HG02678 (cell line): ENCODE data around the gene CEP78.
A peak's percentile ranks its signal among the peaks of the same experiment; 100 is the strongest.

Source experiments
- ATAC-seq: cut with Tn5 transposase; IDR thresholded peaks from one replicate; pipeline ENCODE4 v1.9.1; 2021; ENCODE audit warnings: mild to moderate bottlenecking, moderate library complexity; ENCODE audit not compliant: unreplicated experiment

The CEP78 gene

DNA sequence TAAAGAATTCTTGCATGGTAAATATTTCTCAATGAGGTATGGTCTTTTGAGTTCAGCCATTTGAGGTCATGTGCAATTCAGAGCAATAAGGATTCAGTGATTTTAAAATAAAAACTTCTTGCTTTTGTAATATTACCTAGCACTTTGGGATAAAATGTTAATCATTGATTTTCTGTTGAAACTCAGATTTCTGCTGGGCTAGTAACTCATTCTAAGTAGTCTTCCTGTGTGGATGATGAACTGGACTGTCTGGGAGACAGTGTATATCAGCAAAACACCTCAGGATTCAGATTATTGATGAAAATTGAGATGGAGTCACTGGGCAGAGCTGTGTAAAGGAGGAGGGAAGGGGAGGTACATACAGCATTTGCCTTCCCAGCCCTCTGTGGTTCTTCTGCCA is 50.2 kb downstream of the CEP78 start:
- ATAC-seq: no peak

DNA sequence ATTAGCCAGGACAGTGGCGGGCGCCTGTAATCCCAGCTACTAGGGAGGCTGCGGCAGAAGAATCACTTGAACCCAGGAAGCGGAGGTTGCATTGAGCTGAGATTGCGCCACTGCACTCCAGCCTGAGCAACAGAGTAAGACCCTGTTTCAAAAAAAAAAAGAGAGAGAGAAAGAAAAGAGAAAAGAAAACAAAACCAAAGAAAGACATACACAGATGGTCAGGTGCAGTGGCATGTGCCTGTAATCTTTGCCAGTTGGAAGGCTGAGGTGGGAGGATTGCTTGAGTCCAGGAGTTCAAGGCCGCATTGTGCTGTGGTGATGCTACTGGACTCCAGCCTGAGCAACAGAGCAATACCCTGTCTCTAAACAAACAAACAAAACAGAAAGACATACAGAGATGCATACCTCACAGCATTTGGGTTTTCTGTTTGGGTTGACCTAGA is 51.1 kb downstream of the CEP78 start:
- ATAC-seq: no peak

- no peak for ATAC-seq
These were observed 52.5 kb downstream of the CEP78 start for GRCh38 chr9:78288214-78288892.

DNA sequence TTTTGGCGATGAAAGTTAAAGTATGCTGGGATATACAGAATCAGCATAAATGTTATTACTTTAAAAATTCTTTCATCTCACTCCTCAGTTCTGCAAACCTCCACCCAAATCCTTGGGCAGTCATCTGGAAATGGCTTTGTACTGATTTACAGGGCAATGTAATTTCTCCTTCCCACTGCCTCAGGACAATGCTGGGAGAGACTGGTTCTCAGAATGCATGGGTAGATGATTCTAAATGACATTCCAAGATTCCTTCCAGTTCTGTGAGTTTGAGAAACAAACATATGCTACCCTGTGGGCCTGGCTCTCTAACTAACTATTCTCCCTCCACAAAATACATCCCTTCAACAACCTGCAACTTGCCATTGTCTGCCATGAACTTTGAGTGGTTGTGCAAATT is 53.6 kb downstream of the CEP78 start:
- no peak for ATAC-seq

- no peak for ATAC-seq
These were observed 55.5 kb downstream of the CEP78 start for GRCh38 chr9:78291240-78291925.

- no peak for ATAC-seq
These were observed 56.2 kb downstream of the CEP78 start for GRCh38 chr9:78292026-78292425.

- ATAC-seq: no peak
These were observed 57.0 kb downstream of the CEP78 start for GRCh38 chr9:78292716-78293497.

DNA sequence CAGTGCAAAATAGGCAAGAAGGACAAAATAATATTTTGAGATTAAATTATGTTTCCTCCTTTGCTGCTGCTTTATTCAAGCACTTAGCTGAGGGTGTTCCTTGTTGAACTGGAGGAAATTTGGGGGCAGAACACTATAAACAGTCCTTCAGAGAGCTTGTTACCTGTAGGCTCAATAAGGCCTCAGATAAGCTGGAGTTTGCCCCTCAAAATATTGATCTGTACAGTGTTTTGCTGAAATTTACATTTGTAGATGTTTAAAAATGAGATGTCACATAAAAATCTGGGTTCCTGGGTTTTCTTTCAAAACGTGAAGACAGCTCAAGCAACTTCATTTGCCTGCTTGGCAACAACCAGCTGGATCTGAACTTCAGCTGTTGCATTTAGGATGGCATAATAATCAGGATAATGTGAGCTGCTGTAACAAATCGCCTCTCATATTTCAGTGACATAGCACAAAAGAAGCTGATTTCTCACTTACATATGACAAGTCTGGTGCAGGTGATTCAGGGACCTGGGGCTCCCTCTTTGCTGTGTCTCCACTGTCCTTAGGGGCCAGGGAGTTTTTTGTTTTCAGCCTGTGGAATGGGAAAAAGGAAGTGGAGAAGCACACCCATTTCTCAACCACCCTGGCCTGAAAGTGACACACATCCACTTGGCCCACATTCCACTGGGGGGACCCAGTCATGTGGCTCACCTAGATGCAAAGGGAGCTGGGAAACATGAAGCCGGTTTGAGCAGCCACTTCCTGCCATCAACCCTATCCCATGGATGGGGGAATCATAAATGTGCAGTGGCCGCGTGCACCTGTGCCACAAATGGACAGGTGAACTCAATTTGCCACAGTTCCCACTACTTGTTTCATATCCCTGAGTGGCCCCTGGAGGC is 58.7 kb downstream of the CEP78 start:
- ATAC-seq: no peak

DNA sequence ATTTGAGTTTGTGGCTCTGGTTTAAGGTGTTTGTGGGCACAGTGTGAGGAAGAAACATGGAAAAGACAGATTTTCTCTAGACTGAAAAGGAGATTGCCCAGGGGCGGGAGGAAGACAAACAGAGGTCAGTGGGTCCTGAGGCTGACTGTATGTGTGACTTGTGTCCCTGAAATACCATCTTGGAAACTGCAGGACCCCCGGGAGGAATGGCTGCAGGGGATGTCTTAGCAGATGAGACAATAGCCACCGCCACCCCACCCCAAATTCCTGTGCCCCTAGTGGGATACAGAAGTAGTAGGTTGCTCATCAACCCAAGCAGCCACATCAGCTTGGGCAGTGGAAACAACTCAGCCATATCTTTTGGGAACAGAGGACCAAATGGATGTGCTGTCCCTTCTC is 59.3 kb downstream of the CEP78 start:
- ATAC-seq: no peak

GRCh38 chr9:78295731-78296130 is 59.9 kb downstream of the CEP78 start:
- ATAC-seq: no peak

GRCh38 chr9:78296201-78296892 is 60.5 kb downstream of the CEP78 start:
- no peak for ATAC-seq

DNA sequence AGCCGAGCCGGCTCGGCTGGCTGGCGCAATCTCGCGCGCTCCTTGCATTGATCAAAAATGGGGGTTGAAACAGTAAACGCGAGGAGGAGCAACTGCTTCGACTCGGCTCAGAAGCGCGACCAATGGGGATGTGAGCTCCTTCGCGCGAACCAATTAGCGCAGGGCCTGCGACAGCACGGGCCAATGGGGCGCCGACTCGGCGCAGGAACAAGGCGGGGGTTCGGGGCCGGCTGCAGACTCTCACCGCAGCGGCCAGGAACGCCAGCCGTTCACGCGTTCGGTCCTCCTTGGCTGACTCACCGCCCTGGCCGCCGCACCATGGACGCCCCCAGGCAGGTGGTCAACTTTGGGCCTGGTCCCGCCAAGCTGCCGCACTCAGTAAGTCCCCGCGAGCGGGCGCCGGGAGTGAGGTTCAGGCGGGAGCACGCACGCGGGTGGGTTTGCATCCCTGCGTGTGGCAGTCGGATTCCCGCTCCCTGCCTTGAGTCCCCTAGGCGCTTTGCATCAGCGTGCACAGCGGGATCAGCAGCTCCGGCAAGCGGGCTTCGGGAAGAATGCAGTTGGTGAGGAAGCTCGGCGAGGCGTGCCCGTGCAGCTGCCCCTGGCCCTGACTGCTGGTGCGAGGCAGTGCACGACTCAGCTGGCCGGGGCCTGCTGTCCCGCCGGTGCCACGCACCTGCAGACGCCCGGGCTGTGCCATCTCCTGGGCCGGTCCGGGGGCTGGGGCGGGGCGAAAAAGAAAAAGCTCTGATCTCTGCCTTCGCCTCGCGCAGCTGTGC is 61.2 kb downstream of the CEP78 start, which contains the start of gene PSAT1:
PSAT1 (plus strand) TSS at position 233 of the 779 bp plus-strand sequence; CDS start at position 319, 86 bp downstream.
- ATAC-seq: peak; percentile 97

DNA sequence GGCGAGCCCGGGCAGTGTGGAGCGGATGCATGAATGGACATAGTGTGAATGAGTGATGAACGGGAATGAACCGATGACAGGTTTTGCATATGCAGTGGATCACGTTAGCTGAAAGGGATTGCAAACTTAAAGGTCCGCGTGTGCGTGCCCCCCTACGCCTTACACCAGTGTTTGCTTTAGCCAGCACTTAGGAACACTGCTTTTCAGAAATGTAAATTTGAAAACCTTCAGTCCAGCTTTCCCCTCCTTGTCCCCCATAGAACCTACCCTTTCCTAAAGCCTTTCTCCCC is 61.7 kb downstream of the CEP78 start:
- ATAC-seq: no peak

- no peak for ATAC-seq
These were observed 62.3 kb downstream of the CEP78 start for GRCh38 chr9:78298046-78298765.

DNA sequence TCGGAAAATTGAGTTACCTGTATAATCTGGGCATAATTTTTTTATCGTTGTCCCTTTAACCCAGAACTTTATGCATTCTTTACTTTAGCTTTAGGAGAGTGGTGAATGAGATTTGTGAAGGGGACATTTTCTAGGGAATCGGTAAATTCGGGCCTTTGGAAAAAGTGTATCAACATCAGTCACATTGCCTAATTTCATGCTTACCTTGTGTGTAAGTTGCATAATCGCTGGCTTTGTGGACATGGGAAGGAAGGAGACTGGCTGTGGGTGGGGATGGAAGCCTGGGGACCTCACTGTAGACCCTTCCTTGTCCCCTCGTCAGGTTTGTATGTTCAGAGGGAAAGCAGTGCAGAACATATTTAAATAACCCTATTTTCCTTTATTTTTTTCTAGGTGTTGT is 64.3 kb downstream of the CEP78 start:
- no peak for ATAC-seq

DNA sequence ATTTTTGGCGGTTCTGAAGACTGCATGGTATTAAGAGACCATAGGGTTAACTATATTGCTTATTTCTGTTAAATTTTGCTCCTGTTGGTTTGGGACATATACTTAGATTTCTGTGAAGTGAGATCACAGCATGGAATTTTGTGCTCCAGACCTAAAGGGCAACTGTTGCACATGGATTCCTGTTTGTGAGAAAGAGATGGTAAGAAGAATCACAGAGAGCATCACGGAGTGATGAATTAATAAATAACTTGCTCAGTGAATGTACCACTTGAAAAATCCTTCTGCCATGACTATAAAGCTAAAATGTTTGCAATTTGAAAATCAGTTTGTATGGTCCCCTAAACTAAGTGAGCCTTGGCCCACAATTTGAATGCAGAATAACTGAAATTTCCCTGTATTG is 65.6 kb downstream of the CEP78 start:
- no peak for ATAC-seq

GRCh38 chr9:78303377-78304062 is 67.6 kb downstream of the CEP78 start:
- no peak for ATAC-seq

DNA sequence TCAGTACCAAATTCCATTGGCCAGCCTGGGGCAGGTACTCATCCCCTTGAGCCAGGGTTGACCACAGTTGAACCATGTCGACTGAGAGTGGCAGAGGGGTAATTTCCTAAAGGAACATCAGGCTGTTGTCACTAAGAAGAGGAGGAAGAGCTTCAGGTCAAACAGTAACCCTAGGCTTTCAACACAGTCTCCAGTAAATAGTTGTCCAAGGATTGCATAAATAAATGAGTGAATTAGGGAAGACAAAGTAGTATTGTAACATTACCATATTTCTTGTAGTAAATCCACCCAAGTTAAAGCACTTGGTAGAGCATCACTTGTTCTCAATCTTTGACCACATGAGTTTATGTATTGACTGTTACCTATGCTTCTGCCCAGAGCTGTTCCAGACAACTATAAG is 68.5 kb downstream of the CEP78 start:
- ATAC-seq: no peak
